Gastroesophageal sphincter (tissue), 3 donors: ENCODE data around the gene TXNIP.

Experiments
- CTCF ChIP-seq, 4 experiments: fragments of 200-600 bp in 2 of 4; fragments of 450-650 bp in 2 of 4; sonication (generic) in 1 of 4; IDR thresholded peaks; one replicate each; pipeline ENCODE4 v1.5.1; 2017 to 2019; ENCODE audit warnings: antibody characterized with exemption in 4 of 4, mild to moderate bottlenecking in 2 of 4, moderate library complexity in 2 of 4
- EP300 ChIP-seq: sonication (generic); formaldehyde crosslinking; IDR thresholded peaks from one replicate; pipeline ENCODE4 v1.6.1; 2017; ENCODE audit warnings: antibody characterized with exemption, mild to moderate bottlenecking
- POLR2A ChIP-seq, 2 donors: fragments of 450-650 bp; IDR thresholded peaks; one replicate each; pipeline ENCODE4 v1.6.1; 2017; ENCODE audit warnings: antibody characterized with exemption in 2 of 2, mild to moderate bottlenecking in 2 of 2, moderate library complexity in 1 of 2
- POLR2AphosphoS5 ChIP-seq: sonication (generic); formaldehyde crosslinking; IDR thresholded peaks from one replicate; pipeline ENCODE4 v1.6.1; 2017; ENCODE audit warnings: antibody characterized with exemption

GRCh38 chr1:145961109-145961424, 35.3 kb downstream of the TXNIP start:
- TF ChIP-seq CTCF (IDR thresholded peaks at IDR 0.05) = no peak
- no peak for TF ChIP-seq EP300
- TF ChIP-seq POLR2A (IDR thresholded peaks at IDR 0.05) = no peak
- TF ChIP-seq POLR2AphosphoS5 = no peak
